ENCODE results near the gene GCAT. TPM values are rescaled to one million over a fixed set of nuclear protein-coding genes. Genes with fewer than 3 reads are reported as not detected.

Gene GCAT
- total and polyA plus RNA-seq, 2 of the 13 experiments (the other 11 are each of a cell fraction or from before 2014, with no cell fraction given), result 28.0 to 50.3 TPM

DNA sequence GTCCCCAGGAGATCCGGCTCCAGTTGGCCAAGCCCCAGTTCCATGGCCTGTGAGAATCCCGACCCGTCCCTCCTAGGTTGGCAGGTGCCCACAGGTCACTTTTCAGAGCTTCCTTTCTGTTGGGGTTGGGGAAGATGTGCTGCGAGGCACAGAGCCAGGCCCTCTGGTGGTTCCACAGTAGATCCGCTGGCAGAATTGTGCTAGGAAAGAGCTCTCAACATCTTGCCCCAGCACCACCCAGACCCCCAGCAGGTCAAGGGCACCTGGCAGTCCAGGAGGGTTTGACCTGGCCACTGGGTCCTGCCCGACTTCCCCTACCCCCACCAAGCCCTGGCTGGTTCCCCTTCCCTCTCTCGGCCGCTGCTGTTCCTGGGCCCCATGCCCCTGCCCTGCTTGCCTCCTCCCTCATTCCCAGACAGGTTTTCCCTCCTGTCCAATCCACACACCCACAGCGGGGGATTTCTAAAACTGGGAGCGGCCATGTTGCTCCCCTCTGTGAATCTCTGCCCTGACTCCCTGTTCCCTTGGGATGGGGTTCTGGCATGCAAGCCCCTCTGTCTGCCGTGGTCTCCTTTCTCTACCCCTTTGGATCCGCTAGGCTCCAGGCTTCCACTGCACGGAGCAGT, 26.2 kb upstream of the GCAT start (continued):
- TF ChIP-seq EED (CRISPR knock-in tag; IDR thresholded peaks at IDR 0.05) (no peak), RCOR2 (CRISPR knock-in tag; IDR thresholded peaks at IDR 0.05) (no peak), ZNF441 (CRISPR knock-in tag; IDR thresholded peaks at IDR 0.05; ENCODE audit: borderline replicate concordance) (no peak), ZNF333 (CRISPR knock-in tag; IDR thresholded peaks at IDR 0.05; ENCODE audit: borderline replicate concordance) (no peak), E2F1 (CRISPR knock-in tag; IDR thresholded peaks at IDR 0.05) (no peak), AGO2 (optimal IDR thresholded peaks at IDR 0.05; ENCODE audit: low read depth, low read length) (no peak), PPARG (CRISPR knock-in tag; conservative IDR thresholded peaks at IDR 0.05) (no peak), KLF16 (CRISPR knock-in tag; IDR thresholded peaks at IDR 0.05) (no peak), POGZ (CRISPR knock-in tag; IDR thresholded peaks at IDR 0.05) (no peak), AHR (CRISPR knock-in tag; IDR thresholded peaks at IDR 0.05) (no peak), CSRNP1 (CRISPR knock-in tag; IDR thresholded peaks at IDR 0.05) (no peak), CREB1 (IDR thresholded peaks at IDR 0.05) (no peak), CREB1 (CRISPR knock-in tag; IDR thresholded peaks at IDR 0.05) (no peak), ZNF776 (CRISPR knock-in tag; IDR thresholded peaks at IDR 0.05) (no peak), FOXC1 (CRISPR knock-in tag; IDR thresholded peaks at IDR 0.05; ENCODE audit: borderline replicate concordance) (no peak), ZNF260 (CRISPR knock-in tag; IDR thresholded peaks at IDR 0.05; ENCODE audit: borderline replicate concordance, low read depth) (no peak), KLF12 (CRISPR knock-in tag; IDR thresholded peaks at IDR 0.05; ENCODE audit: borderline replicate concordance) (no peak), ZEB1 (IDR thresholded peaks at IDR 0.05; ENCODE audit: insufficient replicate concordance, low read depth) (no peak)
- TF ChIP-seq, protein P1, sequence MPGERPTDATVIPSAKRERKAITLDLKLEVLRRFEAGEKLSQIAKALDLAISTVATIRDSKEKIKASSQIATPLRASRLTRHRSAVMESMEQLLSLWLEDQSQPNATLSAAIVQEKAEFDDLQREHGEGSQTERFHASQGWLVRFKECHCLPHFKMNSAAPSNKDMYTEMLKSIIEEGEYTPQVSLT (CRISPR knock-in tag; IDR thresholded peaks at IDR 0.05; ENCODE audit: borderline replicate concordance, low read depth), result no peak
- TF ChIP-seq, protein P2, sequence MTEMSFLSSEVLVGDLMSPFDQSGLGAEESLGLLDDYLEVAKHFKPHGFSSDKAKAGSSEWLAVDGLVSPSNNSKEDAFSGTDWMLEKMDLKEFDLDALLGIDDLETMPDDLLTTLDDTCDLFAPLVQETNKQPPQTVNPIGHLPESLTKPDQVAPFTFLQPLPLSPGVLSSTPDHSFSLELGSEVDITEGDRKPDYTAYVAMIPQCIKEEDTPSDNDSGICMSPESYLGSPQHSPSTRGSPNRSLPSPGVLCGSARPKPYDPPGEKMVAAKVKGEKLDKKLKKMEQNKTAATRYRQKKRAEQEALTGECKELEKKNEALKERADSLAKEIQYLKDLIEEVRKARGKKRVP (CRISPR knock-in tag; IDR thresholded peaks at IDR 0.05), result no peak
- TF ChIP-seq, protein P3, sequence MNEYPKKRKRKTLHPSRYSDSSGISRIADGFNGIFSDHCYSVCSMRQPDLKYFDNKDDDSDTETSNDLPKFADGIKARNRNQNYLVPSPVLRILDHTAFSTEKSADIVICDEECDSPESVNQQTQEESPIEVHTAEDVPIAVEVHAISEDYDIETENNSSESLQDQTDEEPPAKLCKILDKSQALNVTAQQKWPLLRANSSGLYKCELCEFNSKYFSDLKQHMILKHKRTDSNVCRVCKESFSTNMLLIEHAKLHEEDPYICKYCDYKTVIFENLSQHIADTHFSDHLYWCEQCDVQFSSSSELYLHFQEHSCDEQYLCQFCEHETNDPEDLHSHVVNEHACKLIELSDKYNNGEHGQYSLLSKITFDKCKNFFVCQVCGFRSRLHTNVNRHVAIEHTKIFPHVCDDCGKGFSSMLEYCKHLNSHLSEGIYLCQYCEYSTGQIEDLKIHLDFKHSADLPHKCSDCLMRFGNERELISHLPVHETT (CRISPR knock-in tag; conservative IDR thresholded peaks at IDR 0.05), result no peak
